Vagina (tissue), 2 donors: ENCODE data around the gene TSPEAR. TPM values are rescaled to one million over a fixed set of nuclear protein-coding genes. Genes with fewer than 3 reads are reported as not detected.

Experiments used
- DNase-seq, 2 donors: peaks; one replicate each; pipeline ENCODE4 v3.0.0-alpha.2; 2017; ENCODE audit errors: extremely low spot score in 2 of 2
- H3K27ac ChIP-seq: fragments of 200-600 bp; sonication (generic); one replicate; pipeline ENCODE4 v1.5.1; 2019
- H3K27me3 ChIP-seq: fragments of 200-600 bp; sonication (generic); one replicate; pipeline ENCODE4 v1.5.1; 2019
- H3K36me3 ChIP-seq, 2 donors: fragments of 200-600 bp; sonication (generic); one replicate each; pipeline ENCODE4 v1.5.1; 2017 to 2019
- H3K4me1 ChIP-seq: fragments of 200-600 bp; sonication (generic); one replicate; pipeline ENCODE4 v1.5.1; 2019
- H3K4me3 ChIP-seq, 2 donors: fragments of 200-600 bp; sonication (generic); 1 replicate in 1 of 2; 2 replicates in 1 of 2; pipeline ENCODE4 v1.5.1; 2016 to 2019
- H3K9me3 ChIP-seq: fragments of 200-600 bp; sonication (generic); one replicate; pipeline ENCODE4 v1.5.1; 2019
- CTCF ChIP-seq, 3 experiments: fragments of 450-650 bp in 2 of 3; fragments of 200-600 bp in 1 of 3; sonication (generic) in 1 of 3; IDR thresholded peaks; one replicate each; pipeline ENCODE4 v1.5.1; 2017 to 2019; ENCODE audit warnings: antibody characterized with exemption in 3 of 3, mild to moderate bottlenecking in 2 of 3, moderate library complexity in 2 of 3
- POLR2A ChIP-seq, 2 donors: fragments of 450-650 bp; IDR thresholded peaks; one replicate each; pipeline ENCODE4 v1.6.1; 2017; ENCODE audit warnings: antibody characterized with exemption in 2 of 2, mild to moderate bottlenecking in 2 of 2, moderate library complexity in 2 of 2
- POLR2AphosphoS5 ChIP-seq, 2 donors: sonication (generic); formaldehyde crosslinking; IDR thresholded peaks; one replicate each; pipeline ENCODE4 v1.9.0; 2017; ENCODE audit warnings: antibody characterized with exemption in 2 of 2, mild to moderate bottlenecking in 2 of 2, low read depth in 1 of 2; ENCODE audit not compliant: insufficient read depth in 1 of 2
- intact Hi-C: fragments of 100-400 bp; cut with DNase I; formaldehyde crosslinking; loops from one replicate; pipeline ENCODE4 v1.15.1; 2023
- total RNA-seq: library from RNA; depleted of rRNA; stranded (reverse); fragments of >200 nt; gene quantifications from one replicate; pipeline ENCODE4 v1.2.3, GENCODE V29; 2016

The TSPEAR gene
- total RNA-seq, 1 donor from 2014 or later = not detected

DNA sequence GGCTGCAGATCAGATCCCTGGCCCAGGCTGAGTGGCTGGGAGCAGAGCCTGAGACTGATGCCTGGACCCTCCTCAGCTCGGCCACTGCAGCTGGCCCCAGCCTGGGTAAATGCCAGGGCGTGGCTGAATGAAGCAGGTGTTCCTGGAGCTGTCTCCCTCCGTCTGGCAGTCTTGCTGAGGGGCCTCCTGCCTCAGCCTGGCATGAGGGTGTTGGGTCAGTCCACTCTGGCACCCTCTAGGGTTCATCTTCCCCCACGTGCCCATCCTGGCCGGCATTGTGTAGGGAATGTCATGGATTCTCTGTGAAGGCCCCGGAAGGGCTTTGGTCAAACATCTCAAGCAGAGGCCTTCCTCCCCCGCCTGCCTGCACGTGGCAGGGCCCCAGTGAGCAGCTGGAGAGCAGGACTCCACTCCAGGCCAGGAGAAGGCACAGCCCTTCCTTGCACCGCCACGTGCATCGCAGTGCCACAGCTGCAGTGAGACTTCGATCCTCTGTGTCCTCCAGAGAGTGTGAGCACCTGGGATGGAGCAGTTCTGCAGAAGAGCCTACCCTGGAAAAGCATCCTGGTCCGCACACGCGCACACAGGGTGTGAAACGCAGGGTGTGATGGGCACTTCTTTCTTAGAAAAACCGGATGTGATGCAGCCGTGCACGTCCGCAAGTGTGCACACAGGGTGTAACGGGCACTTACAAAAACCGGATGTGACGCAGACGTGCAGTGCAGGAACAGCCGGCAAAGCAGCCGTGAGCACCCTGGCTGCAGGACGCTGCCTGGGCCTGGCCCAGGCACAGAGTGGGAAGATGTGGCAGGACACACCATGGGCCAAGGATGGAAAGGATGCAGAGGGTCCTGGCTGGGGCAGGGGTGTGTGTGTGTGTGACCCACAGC is 142.5 kb downstream of the TSPEAR start:
- Histone ChIP-seq H3K9me3 (no peaks in the 10 kb centered on the region), H3K27ac (no peak overlapping the region), H3K4me1 (no peaks in the 10 kb centered on the region), H3K27me3 (no peaks in the 10 kb centered on the region), H3K36me3 (no peaks in the 10 kb centered on the region), H3K4me3 (no peak overlapping the region)
- no peak for TF ChIP-seq POLR2AphosphoS5 (IDR thresholded peaks at IDR 0.05; ENCODE audit: insufficient read depth in 1 of 2, low read depth in 1 of 2)
- TF ChIP-seq POLR2A (IDR thresholded peaks at IDR 0.05) = no peak
- no peak for TF ChIP-seq CTCF (IDR thresholded peaks at IDR 0.05)
- DNase-seq = peak; percentile 64 to 89
- intact Hi-C loops = no loop called here

- H3K27me3 ChIP-seq = no peaks in the 10 kb centered on the region
- no peak overlapping the region for H3K4me3 ChIP-seq
- no peak overlapping the region for H3K27ac ChIP-seq
- no peak for TF ChIP-seq POLR2AphosphoS5 (IDR thresholded peaks at IDR 0.05; ENCODE audit: insufficient read depth in 1 of 2, low read depth in 1 of 2)
- TF ChIP-seq CTCF (IDR thresholded peaks at IDR 0.05) = no peak
- TF ChIP-seq POLR2A (IDR thresholded peaks at IDR 0.05) = no peak
- intact Hi-C loops = no loop called here
- no peaks in the 10 kb centered on the region for H3K9me3 ChIP-seq
- DNase-seq = peak in 1 of 2 donors; percentile 49
- H3K36me3 ChIP-seq = no peaks in the 10 kb centered on the region
- H3K4me1 ChIP-seq = no peaks in the 10 kb centered on the region
Measured at GRCh38 chr21:44568261-44568660, 143.1 kb downstream of the TSPEAR start.

GRCh38 chr21:44567481-44568171 is 143.7 kb downstream of the TSPEAR start:
- Histone ChIP-seq H3K36me3 (no peaks in the 10 kb centered on the region), H3K9me3 (no peaks in the 10 kb centered on the region), H3K27me3 (no peaks in the 10 kb centered on the region), H3K4me3 (no peak overlapping the region), H3K27ac (no peak overlapping the region), H3K4me1 (no peaks in the 10 kb centered on the region)
- intact Hi-C loops = no loop called here
- TF ChIP-seq POLR2AphosphoS5 (IDR thresholded peaks at IDR 0.05; ENCODE audit: insufficient read depth in 1 of 2, low read depth in 1 of 2) = no peak
- no peak for TF ChIP-seq POLR2A (IDR thresholded peaks at IDR 0.05)
- no peak for TF ChIP-seq CTCF (IDR thresholded peaks at IDR 0.05)
- peak; percentile 61 to 62 for DNase-seq

DNA sequence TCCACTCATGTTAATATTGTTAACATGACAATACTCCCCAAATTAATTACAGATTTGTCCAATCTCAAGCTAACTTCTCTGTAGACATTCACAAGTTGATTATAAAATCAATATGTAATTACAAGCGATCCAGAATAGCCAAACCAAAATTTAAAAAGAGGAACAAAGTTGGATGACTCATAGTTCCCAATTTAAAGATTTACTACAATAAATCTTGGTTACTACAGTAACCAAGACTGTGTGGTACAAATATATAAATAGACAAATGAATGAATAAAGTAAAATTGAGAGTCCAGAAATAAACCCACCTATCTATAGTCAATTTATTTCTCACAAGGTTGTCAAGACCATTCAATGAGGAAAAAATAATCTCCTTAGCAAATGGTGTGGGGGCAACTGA is 145.0 kb downstream of the TSPEAR start:
- no peaks in the 10 kb centered on the region for H3K9me3 ChIP-seq
- no peak overlapping the region for H3K4me3 ChIP-seq
- no peaks in the 10 kb centered on the region for H3K36me3 ChIP-seq
- no peak for TF ChIP-seq POLR2AphosphoS5 (IDR thresholded peaks at IDR 0.05; ENCODE audit: insufficient read depth in 1 of 2, low read depth in 1 of 2)
- TF ChIP-seq CTCF (IDR thresholded peaks at IDR 0.05) = no peak
- TF ChIP-seq POLR2A (IDR thresholded peaks at IDR 0.05) = no peak
- no peak for DNase-seq
- no peaks in the 10 kb centered on the region for H3K4me1 ChIP-seq
- H3K27ac ChIP-seq = no peak overlapping the region
- intact Hi-C loops = no loop called here
- H3K27me3 ChIP-seq = no peaks in the 10 kb centered on the region
